Renal cortical epithelial cell (primary cell): Measurements from ENCODE around the gene SUCLG1. TPM values are rescaled to one million over a fixed set of nuclear protein-coding genes. Genes with fewer than 3 reads are reported as not detected.
"Not testable (repeated sequence)": the region's sequence is repeated elsewhere in the genome, so short reads cannot be mapped to it uniquely, and the experiment has no call there.

ENCODE experiments used
- DNase-seq: peaks from one replicate; pipeline ENCODE4 v3.0.0-alpha.2; 2011; ENCODE audit warnings: low read depth
- total RNA-seq: library from RNA; depleted of rRNA; stranded (reverse); fragments of >200 nt; gene quantifications from 2 replicates; pipeline ENCODE4 v1.2.3, GENCODE V29; 2014

The SUCLG1 gene
- total RNA-seq, 1 donor from 2014 or later: 70.1 TPM

DNA sequence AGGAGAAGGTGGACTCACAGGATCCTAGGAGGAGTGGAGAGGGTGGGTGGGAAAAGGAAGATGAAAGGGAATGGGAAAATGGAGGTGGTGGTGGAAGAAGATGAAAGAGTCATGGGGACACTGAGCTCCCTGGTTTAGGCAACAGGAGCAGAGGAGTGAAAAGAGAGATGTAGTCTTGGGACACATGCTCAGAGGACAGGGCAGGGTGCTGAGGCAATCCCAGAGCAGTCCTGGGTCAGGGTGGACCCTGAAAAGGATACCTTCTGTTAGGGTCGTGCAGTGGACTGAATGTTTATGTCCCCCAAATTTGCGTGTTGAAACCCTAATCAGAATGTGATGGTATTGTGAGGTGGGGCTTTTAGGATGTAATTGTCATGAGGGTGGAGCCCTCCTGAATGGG lies 37.9 kb downstream of the SUCLG1 start:
- no peak for DNase-seq

- peak; percentile 38 for DNase-seq
These were observed 41.5 kb downstream of the SUCLG1 start for GRCh38 chr2:84417453-84418145.

GRCh38 chr2:84409531-84409930 lies 49.5 kb downstream of the SUCLG1 start:
- DNase-seq: no peak

DNA sequence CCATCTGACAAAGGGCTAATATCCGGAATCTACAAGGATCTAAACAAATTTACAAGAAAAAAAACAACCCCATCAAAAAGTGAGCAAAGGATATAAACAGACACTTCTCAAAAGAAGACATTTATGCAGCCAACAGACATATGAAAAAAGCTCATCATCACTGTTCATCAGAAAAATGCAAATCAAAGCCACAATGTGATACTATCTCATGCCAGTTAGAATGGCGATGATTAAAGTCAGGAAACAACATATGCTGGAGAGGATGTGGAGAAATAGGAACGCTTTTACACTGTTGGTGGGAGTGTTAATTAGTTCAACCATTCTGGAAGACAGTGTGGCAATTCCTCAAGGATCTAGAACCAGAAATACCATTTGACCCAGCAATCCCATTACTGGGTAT lies 57.0 kb downstream of the SUCLG1 start:
- DNase-seq: not testable (repeated sequence)

- not testable (repeated sequence) for DNase-seq
These were observed 59.2 kb downstream of the SUCLG1 start for GRCh38 chr2:84399839-84400238.

DNA sequence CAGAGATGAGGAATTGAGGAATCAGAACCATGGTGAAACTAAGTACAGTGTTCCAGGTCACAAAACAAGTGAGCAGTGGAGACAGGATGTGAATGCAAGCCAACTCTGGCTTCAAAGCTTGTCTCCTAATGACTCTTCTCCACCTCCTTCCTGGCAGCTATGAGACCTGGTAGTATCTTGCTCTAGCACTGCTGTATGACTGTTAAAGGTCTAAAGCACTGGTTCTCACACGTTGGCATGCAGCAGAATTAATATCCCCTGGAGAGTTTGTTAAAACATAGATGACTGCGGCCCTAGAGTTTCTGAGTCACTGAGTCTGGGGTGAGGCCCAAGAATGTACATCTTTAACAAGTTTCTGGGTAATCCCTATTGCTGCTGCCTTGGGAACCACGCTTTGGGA lies 63.3 kb downstream of the SUCLG1 start:
- DNase-seq: peak; percentile 22

DNA sequence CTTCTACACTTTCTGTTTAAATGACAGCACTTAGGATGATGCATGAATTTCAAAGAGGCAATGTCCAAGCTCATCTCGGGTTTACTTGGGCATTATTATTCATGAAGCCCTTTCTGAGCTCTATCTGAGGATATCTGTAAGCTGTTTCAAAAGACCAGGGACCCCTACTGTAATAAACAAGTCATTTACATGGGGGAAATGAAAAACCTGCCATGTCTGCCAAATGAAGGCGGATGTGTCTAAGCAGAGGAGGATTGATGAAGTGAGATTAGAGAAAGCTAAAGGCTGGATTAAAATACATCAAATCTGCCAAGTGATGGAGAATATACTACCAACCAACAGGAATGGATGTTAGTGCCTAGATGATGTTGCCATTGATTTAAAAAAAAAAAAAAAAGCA lies 64.5 kb downstream of the SUCLG1 start:
- no peak for DNase-seq

GRCh38 chr2:84393829-84394228 lies 65.3 kb downstream of the SUCLG1 start:
- peak; percentile 11 for DNase-seq

DNA sequence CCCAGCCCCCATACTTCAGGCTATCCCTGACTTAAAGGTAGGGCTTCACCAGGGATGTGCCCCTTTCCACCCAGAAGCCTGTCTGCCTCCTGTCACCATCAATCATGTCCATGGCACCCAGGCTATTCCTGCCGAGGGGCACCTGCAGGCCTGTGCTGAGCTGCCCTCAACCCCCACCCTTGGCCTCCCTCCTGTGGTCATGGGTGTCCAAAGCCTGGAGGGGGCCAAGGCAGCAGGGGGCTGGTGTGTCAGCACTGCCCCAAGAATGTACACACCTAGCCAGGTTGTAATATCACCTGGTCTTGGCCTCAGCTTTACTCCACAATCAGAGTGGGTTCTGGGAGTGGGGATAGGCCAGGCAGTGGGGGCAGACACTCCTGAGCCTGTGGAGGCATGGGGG lies 69.3 kb downstream of the SUCLG1 start:
- no peak for DNase-seq

- no peak for DNase-seq
These were observed 70.1 kb downstream of the SUCLG1 start for GRCh38 chr2:84388921-84389490.

DNA sequence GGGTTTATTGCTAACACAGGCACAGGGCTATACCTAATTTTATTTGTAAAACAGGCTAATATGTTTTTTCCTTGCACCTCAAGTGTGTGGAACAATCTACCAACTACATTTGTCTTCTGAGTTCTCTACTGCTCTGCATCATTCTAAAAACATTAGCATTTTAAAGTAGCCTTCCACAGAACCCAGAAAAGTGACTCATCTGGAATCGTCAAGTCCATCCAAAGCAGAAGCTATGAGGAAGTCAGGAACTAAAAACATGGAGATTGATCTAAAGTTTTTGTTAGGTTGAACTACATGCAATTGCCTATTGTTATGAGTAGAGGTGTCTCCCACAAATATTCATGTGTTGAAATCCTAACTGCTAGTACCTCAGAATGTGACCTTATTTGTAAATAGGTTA lies 70.9 kb downstream of the SUCLG1 start:
- peak; percentile 65 for DNase-seq

GRCh38 chr2:84386336-84387040 lies 72.6 kb downstream of the SUCLG1 start:
- no peak for DNase-seq

- no peak for DNase-seq
These were observed 75.8 kb downstream of the SUCLG1 start for GRCh38 chr2:84383271-84383670.

DNA sequence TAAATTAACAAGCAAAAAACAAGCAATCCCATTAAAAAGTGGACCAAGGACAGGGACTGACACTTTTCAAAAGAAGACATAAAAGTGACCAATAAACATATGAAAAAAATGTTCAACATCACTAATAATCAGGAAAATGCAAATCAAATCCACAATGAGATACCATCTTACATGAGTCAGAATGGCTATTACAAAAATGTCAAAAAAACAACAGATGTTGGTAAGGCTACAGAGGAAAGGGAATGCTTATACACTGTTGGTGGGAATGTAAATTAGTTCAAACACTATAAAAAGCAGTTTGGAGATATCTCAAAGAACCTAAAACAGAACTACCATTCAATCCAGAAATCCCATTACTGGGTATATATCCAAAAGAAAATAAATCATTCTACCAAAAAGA lies 78.2 kb downstream of the SUCLG1 start:
- DNase-seq: no peak

DNA sequence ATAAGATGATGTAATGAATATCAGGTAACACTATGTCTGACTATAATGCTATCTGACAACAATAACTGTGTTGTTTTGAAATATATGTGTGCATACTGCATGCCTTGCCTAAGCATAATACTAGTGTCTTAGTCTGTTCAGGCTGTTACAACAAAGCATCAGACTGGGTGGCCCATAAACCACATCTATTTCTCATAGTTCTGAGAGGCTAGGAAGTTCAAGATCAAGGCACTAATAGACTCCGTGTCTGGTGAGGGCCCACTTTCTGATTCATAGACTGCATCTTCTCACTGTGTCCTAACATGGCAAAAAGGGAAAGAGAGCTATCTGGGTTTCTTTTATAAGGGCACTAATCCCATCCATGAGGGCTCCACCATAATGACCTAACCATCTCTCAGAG lies 80.1 kb downstream of the SUCLG1 start:
- no peak for DNase-seq

DNA sequence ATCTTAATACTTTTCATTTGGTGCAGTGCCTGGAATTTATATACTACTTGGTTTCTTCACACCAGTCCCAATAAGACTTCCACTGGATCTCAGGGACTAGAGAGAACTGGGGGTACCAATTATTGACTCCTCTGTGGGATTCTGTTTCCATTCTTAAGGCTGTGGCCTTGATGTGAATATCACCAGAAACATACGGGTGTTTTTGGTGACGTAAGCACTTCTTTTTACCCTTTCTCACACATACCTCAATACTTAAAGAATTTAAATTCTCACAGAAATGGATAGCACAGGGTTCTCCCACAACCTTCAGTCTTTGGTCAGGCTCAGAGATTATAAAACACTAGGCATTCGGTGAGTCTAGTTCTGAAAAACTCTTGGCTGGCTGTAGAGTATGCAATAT lies 84.1 kb downstream of the SUCLG1 start:
- DNase-seq: no peak

GRCh38 chr2:84373866-84374265 lies 85.2 kb downstream of the SUCLG1 start:
- DNase-seq: no peak

Other genes with a start within 250 kb of the SUCLG1 start
- gene DNAH6, start 57.2 kb upstream of the SUCLG1 start, total RNA-seq: under 0.01 and 1.6 TPM in 2 replicates